Activated CD4-positive, alpha-beta T cell treated with anti-CD3 and anti-CD28 coated beads, Interleukin-2, amount 10 ng/mL, durations not matched to agents 24 days and 14 days (primary cell): ENCODE measurements around the gene ANKRD40CL. TPM values are rescaled to one million over a fixed set of nuclear protein-coding genes. Genes with fewer than 3 reads are reported as not detected.
"Not testable (repeated sequence)": the region's sequence is repeated elsewhere in the genome, so short reads cannot be mapped to it uniquely, and the experiment has no call there.

Source experiments
- DNase-seq: peaks from one replicate; pipeline ENCODE4 v3.0.0; 2022
- H3K27ac Mint-ChIP-seq: one replicate; pipeline ENCODE4 v1.8.0; 2022; ENCODE audit warnings: mild to moderate bottlenecking, mixed read lengths
- H3K27me3 Mint-ChIP-seq: one replicate; pipeline ENCODE4 v1.8.0; 2022; ENCODE audit warnings: mixed read lengths
- H3K36me3 Mint-ChIP-seq: one replicate; pipeline ENCODE4 v1.8.0; 2022; ENCODE audit warnings: low read depth, mild to moderate bottlenecking, mixed read lengths
- H3K4me1 Mint-ChIP-seq: one replicate; pipeline ENCODE4 v1.8.0; 2021; ENCODE audit warnings: mixed read lengths
- H3K4me3 Mint-ChIP-seq: one replicate; pipeline ENCODE4 v1.8.0; 2022; ENCODE audit warnings: mild to moderate bottlenecking, moderate library complexity, mixed read lengths
- H3K9me3 Mint-ChIP-seq: one replicate; pipeline ENCODE4 v1.8.0; 2021; ENCODE audit warnings: mixed read lengths
- intact Hi-C: fragments of 100-400 bp; cut with micrococcal nuclease; formaldehyde crosslinking; loops from one replicate; pipeline ENCODE4 v1.15.1; 2023
- total RNA-seq: library from RNA; stranded (reverse); gene quantifications from 2 replicates; pipeline ENCODE4 v1.2.3, GENCODE V29; 2022

Gene ANKRD40CL
- total RNA-seq, 1 donor from 2014 or later = not detected

- peaks cover 30% of the 10 kb centered on the region for H3K4me1 Mint-ChIP-seq
- H3K4me3 Mint-ChIP-seq = no peak overlapping the region
- H3K9me3 Mint-ChIP-seq = no peaks in the 10 kb centered on the region
- H3K27ac Mint-ChIP-seq = no peak overlapping the region
- H3K27me3 Mint-ChIP-seq = no peaks in the 10 kb centered on the region
- intact Hi-C loops = no loop called here
- no peak for DNase-seq
- peaks cover 14% of the 10 kb centered on the region for H3K36me3 Mint-ChIP-seq
Measured at GRCh38 chr17:50728112-50728429, 39.2 kb downstream of the ANKRD40CL start.

GRCh38 chr17:50725769-50726655, 41.3 kb downstream of the ANKRD40CL start:
- Mint-ChIP-seq H3K27me3 (no peaks in the 10 kb centered on the region), H3K4me1 (peaks cover 26% of the 10 kb centered on the region), H3K9me3 (no peaks in the 10 kb centered on the region), H3K4me3 (no peak overlapping the region), H3K27ac (no peak overlapping the region), H3K36me3 (peaks cover 20% of the 10 kb centered on the region)
- DNase-seq = peak; percentile 49
- intact Hi-C loops = no loop called here

- intact Hi-C loops, H3K27ac Mint-ChIP-seq, DNase-seq, H3K4me3 Mint-ChIP-seq, H3K9me3 Mint-ChIP-seq, H3K27me3 Mint-ChIP-seq: not testable (repeated sequence)
- H3K4me1 Mint-ChIP-seq = peaks cover 26% of the 10 kb centered on the region
- H3K36me3 Mint-ChIP-seq = peaks cover 28% of the 10 kb centered on the region
Measured at GRCh38 chr17:50724622-50725021, 42.7 kb downstream of the ANKRD40CL start.

GRCh38 chr17:50722746-50723145, 44.6 kb downstream of the ANKRD40CL start:
- DNase-seq = no peak
- Mint-ChIP-seq H3K4me1 (peaks cover 20% of the 10 kb centered on the region), H3K36me3 (peaks cover 30% of the 10 kb centered on the region), H3K27me3 (no peaks in the 10 kb centered on the region), H3K9me3 (no peaks in the 10 kb centered on the region), H3K4me3 (peak overlapping the region; percentile 57), H3K27ac (peak overlapping the region; percentile 44)
- intact Hi-C loops = no loop called here

- intact Hi-C loops = no loop called here
- Mint-ChIP-seq H3K4me1 (peaks cover 14% of the 10 kb centered on the region), H3K27me3 (no peaks in the 10 kb centered on the region), H3K4me3 (peak overlapping the region; percentile 82), H3K27ac (peak overlapping the region; percentile 99), H3K9me3 (no peaks in the 10 kb centered on the region), H3K36me3 (peaks cover 26% of the 10 kb centered on the region)
- peak; percentile 71 for DNase-seq
Measured at GRCh38 chr17:50721194-50722010, 45.9 kb downstream of the ANKRD40CL start.

GRCh38 chr17:50719924-50720794, 47.2 kb downstream of the ANKRD40CL start:
- Mint-ChIP-seq H3K9me3 (no peaks in the 10 kb centered on the region), H3K36me3 (peaks cover 24% of the 10 kb centered on the region), H3K4me1 (peaks cover 10% of the 10 kb centered on the region), H3K27ac (peak overlapping the region; percentile 99), H3K4me3 (peak overlapping the region; percentile 82), H3K27me3 (no peaks in the 10 kb centered on the region)
- intact Hi-C loops = loop anchor here (1.0 to 2.0 kb wide), 2 partner anchors 12 to 147 kb away; partner anchors contain the start of gene TOB1
- DNase-seq = no peak

GRCh38 chr17:50719144-50719923, 48.0 kb downstream of the ANKRD40CL start, which contains the start of gene LUC7L3:
LUC7L3 (plus strand) TSS chr17:50719603; CDS start chr17:50719733, 130 bp downstream.
- H3K9me3 Mint-ChIP-seq = no peaks in the 10 kb centered on the region
- DNase-seq = peak; percentile 99
- H3K27ac Mint-ChIP-seq = peak within 1 kb of the TSS; percentile 99
- peaks cover 10% of the 10 kb centered on the region for H3K4me1 Mint-ChIP-seq
- intact Hi-C loops = loop anchor here (1.0 to 2.0 kb wide), 2 partner anchors 11 to 147 kb away; partner anchors contain the start of gene TOB1
- H3K27me3 Mint-ChIP-seq = no peaks in the 10 kb centered on the region
- H3K4me3 Mint-ChIP-seq = peak within 1 kb of the TSS; percentile 82
- peaks cover 18% of the 10 kb centered on the region for H3K36me3 Mint-ChIP-seq

GRCh38 chr17:50715471-50715870, 51.8 kb downstream of the ANKRD40CL start:
- peaks cover 6% of the 10 kb centered on the region for H3K36me3 Mint-ChIP-seq
- no peaks in the 10 kb centered on the region for H3K9me3 Mint-ChIP-seq
- no peak for DNase-seq
- no peak overlapping the region for H3K4me3 Mint-ChIP-seq
- no peaks in the 10 kb centered on the region for H3K4me1 Mint-ChIP-seq
- no peak overlapping the region for H3K27ac Mint-ChIP-seq
- H3K27me3 Mint-ChIP-seq = peaks cover 5% of the 10 kb centered on the region
- intact Hi-C loops = no loop called here

GRCh38 chr17:50712641-50713040, 54.7 kb downstream of the ANKRD40CL start:
- no peak overlapping the region for H3K27ac Mint-ChIP-seq

More at GRCh38 chr17:50712641-50713040, 54.7 kb downstream of the ANKRD40CL start:
- DNase-seq = no peak
- Mint-ChIP-seq H3K4me1 (peaks cover 11% of the 10 kb centered on the region), H3K36me3 (peaks cover 2% of the 10 kb centered on the region), H3K27me3 (peaks cover 5% of the 10 kb centered on the region), H3K9me3 (no peaks in the 10 kb centered on the region), H3K4me3 (no peak overlapping the region)
- intact Hi-C loops = no loop called here

Other genes starting within 250 kb of the ANKRD40CL start
- not detected in 2 replicates for gene EPN3, start 234.8 kb downstream of the ANKRD40CL start, total RNA-seq
- 21.6 and 22.4 TPM in 2 replicates for gene SPATA20, start 220.3 kb downstream of the ANKRD40CL start, total RNA-seq
- 0.07 TPM in 1 of 2 replicates, not detected in the other for gene CACNA1G, start 206.8 kb downstream of the ANKRD40CL start, total RNA-seq
- gene ABCC3, start 132.6 kb downstream of the ANKRD40CL start, total RNA-seq = not detected in 2 replicates
- 47.7 and 49.8 TPM in 2 replicates for gene ANKRD40, start 59.6 kb downstream of the ANKRD40CL start, total RNA-seq
- gene LUC7L3, start 47.9 kb downstream of the ANKRD40CL start, total RNA-seq = 125 and 133 TPM in 2 replicates
- not detected in 2 replicates for gene WFIKKN2, start 68.1 kb upstream of the ANKRD40CL start, total RNA-seq
- gene TOB1, start 98.8 kb upstream of the ANKRD40CL start, total RNA-seq = 29.0 and 30.1 TPM in 2 replicates